SK-N-SH treated with all-trans-retinoic acid at 6 μM for 48 hours (cell line): Measurements from ENCODE around the gene CCDC171.

ENCODE experiments used
- ARNTL ChIP-seq: fragments of 450-650 bp; formaldehyde crosslinking; IDR thresholded peaks from 2 replicates; pipeline ENCODE4 v1.5.0; 2020; ENCODE audit warnings: low read depth, mild to moderate bottlenecking, moderate library complexity, borderline replicate concordance
- BACH2 ChIP-seq: fragments of 250-450 bp; sonication (Bioruptor Pico); IDR thresholded peaks from 2 replicates; pipeline ENCODE4 v1.9.0; 2021; ENCODE audit warnings: mild to moderate bottlenecking, borderline replicate concordance
- CREB5 ChIP-seq: fragments of 250-450 bp; sonication (Bioruptor Pico); IDR thresholded peaks from 2 replicates; pipeline ENCODE4 v1.5.1; 2020; ENCODE audit warnings: low read depth, mild to moderate bottlenecking, moderate library complexity
- CSRNP3 ChIP-seq: fragments of 250-450 bp; sonication (Bioruptor Pico); IDR thresholded peaks from 2 replicates; pipeline ENCODE4 v1.5.1; 2021; ENCODE audit warnings: mild to moderate bottlenecking, moderate library complexity
- GLIS3 ChIP-seq: fragments of 250-450 bp; sonication (Bioruptor Pico); IDR thresholded peaks from 2 replicates; pipeline ENCODE4 v1.5.0; 2020; ENCODE audit warnings: mild to moderate bottlenecking, moderate library complexity
- OSR1 ChIP-seq: fragments of 250-450 bp; sonication (Bioruptor Pico); IDR thresholded peaks from 2 replicates; pipeline ENCODE4 v1.8.0; 2022; ENCODE audit warnings: moderate library complexity, mild to moderate bottlenecking, inconsistent platforms
- PATZ1 ChIP-seq: fragments of 250-450 bp; sonication (Bioruptor Pico); IDR thresholded peaks from 2 replicates; pipeline ENCODE4 v1.8.0; 2020; ENCODE audit warnings: mild to moderate bottlenecking, moderate library complexity, borderline replicate concordance
- RARB ChIP-seq: fragments of 250-450 bp; sonication (Bioruptor Pico); IDR thresholded peaks from 2 replicates; pipeline ENCODE4 v1.8.0; 2021; ENCODE audit warnings: mild to moderate bottlenecking, moderate library complexity
- TSHZ2 ChIP-seq: fragments of 250-450 bp; sonication (Bioruptor Pico); IDR thresholded peaks from 2 replicates; pipeline ENCODE4 v1.5.0; 2020; ENCODE audit warnings: mild to moderate bottlenecking, moderate library complexity
- ZFP3 ChIP-seq: fragments of 250-450 bp; sonication (Bioruptor Pico); IDR thresholded peaks from 2 replicates; pipeline ENCODE4 v1.5.0; 2020; ENCODE audit warnings: mild to moderate bottlenecking, moderate library complexity
- ZNF70 ChIP-seq: fragments of 450-650 bp; formaldehyde crosslinking; IDR thresholded peaks from 2 replicates; pipeline ENCODE4 v1.5.0; 2020; ENCODE audit warnings: mild to moderate bottlenecking, moderate library complexity
- ZNF8 ChIP-seq: fragments of 450-650 bp; formaldehyde crosslinking; IDR thresholded peaks from 2 replicates; pipeline ENCODE4 v1.5.0; 2020; ENCODE audit warnings: mild to moderate bottlenecking, moderate library complexity
- TF ChIP-seq, protein P1 (sequence below): fragments of 250-450 bp; sonication (Bioruptor Pico); IDR thresholded peaks from 2 replicates; pipeline ENCODE4 v1.8.0; 2021; ENCODE audit warnings: low read depth, mild to moderate bottlenecking, moderate library complexity, borderline replicate concordance

GRCh38 chr9:15927161-15927560 is 374.3 kb downstream of the CCDC171 start:
- TF ChIP-seq BACH2 (CRISPR knock-in tag): no peak
- no peak for TF ChIP-seq OSR1
- no peak for TF ChIP-seq PATZ1 (CRISPR knock-in tag)
- TF ChIP-seq, protein P1, sequence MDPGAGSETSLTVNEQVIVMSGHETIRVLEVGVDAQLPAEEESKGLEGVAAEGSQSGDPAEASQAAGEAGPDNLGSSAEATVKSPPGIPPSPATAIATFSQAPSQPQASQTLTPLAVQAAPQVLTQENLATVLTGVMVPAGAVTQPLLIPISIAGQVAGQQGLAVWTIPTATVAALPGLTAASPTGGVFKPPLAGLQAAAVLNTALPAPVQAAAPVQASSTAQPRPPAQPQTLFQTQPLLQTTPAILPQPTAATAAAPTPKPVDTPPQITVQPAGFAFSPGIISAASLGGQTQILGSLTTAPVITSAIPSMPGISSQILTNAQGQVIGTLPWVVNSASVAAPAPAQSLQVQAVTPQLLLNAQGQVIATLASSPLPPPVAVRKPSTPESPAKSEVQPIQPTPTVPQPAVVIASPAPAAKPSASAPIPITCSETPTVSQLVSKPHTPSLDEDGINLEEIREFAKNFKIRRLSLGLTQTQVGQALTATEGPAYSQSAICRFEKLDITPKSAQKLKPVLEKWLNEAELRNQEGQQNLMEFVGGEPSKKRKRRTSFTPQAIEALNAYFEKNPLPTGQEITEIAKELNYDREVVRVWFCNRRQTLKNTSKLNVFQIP (CRISPR knock-in tag): no peak
- TF ChIP-seq RARB: no peak
- TF ChIP-seq ZFP3 (CRISPR knock-in tag): no peak
- TF ChIP-seq CREB5 (CRISPR knock-in tag): no peak
- no peak for TF ChIP-seq CSRNP3 (CRISPR knock-in tag)
- no peak for TF ChIP-seq TSHZ2
- TF ChIP-seq ZNF8 (CRISPR knock-in tag): no peak
- no peak for TF ChIP-seq ZNF70 (CRISPR knock-in tag)
- TF ChIP-seq GLIS3: no peak
- TF ChIP-seq ARNTL (CRISPR knock-in tag): no peak
